Stomach smooth muscle (tissue), 2 donors: ENCODE measurements around the gene YPEL5.

Source experiments
- H3K27ac ChIP-seq: one replicate; pipeline ENCODE4 v1.7.0; 2013; ENCODE audit warnings: mild to moderate bottlenecking, low read length, inconsistent platforms
- H3K27me3 ChIP-seq, 2 donors: one replicate each; pipeline ENCODE4 v1.7.0; 2013; ENCODE audit warnings: low read length in 2 of 2; ENCODE audit not compliant: insufficient read depth in 2 of 2, control insufficient read depth in 1 of 2
- H3K36me3 ChIP-seq, 2 donors: one replicate each; pipeline ENCODE4 v1.7.0; 2013; ENCODE audit warnings: low read length in 2 of 2; ENCODE audit not compliant: control insufficient read depth in 2 of 2, insufficient read depth in 2 of 2
- H3K4me1 ChIP-seq: one replicate; pipeline ENCODE4 v1.7.0; 2013; ENCODE audit warnings: low read length; ENCODE audit not compliant: control insufficient read depth, insufficient read depth
- H3K4me3 ChIP-seq, 2 donors: one replicate each; pipeline ENCODE4 v1.7.0; 2013; ENCODE audit warnings: low read length in 2 of 2
- H3K9ac ChIP-seq, 2 donors: one replicate each; pipeline ENCODE4 v1.7.0; 2013; ENCODE audit warnings: low read length in 2 of 2, mild to moderate bottlenecking in 1 of 2
- H3K9me3 ChIP-seq, 2 donors: one replicate each; pipeline ENCODE4 v1.7.0; 2013; ENCODE audit warnings: low read length in 2 of 2; ENCODE audit not compliant: control insufficient read depth in 2 of 2
- donor health status: healthy.
- donor health status: Pancreatic carcinoma.

The YPEL5 gene

DNA sequence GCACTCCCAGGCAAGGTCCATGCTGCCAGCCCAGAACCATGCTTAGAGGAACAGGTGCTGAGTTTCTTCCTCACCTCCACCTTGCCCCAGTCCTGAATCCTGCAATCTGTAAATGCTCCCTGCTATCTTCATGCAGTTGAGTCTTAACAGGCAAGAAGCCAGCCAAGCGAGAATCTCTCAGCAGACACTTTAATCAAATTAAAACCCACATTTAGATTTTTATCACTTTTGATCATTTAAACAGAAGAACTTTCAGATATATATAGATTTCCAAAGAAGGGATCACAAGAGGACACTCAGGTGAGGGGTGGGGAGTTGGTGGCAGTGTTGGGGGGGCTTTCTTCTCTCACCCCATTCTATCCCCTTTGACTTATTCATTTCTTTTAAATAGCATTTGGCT lies 58.6 kb downstream of the YPEL5 start:
- Histone ChIP-seq H3K27ac (no peak overlapping the region), H3K36me3 (no peaks in the 10 kb centered on the region), H3K4me1 (peaks cover 7% of the 10 kb centered on the region), H3K9ac (no peak overlapping the region), H3K4me3 (no peak overlapping the region), H3K27me3 (no peaks in the 10 kb centered on the region), H3K9me3 (no peaks in the 10 kb centered on the region)

DNA sequence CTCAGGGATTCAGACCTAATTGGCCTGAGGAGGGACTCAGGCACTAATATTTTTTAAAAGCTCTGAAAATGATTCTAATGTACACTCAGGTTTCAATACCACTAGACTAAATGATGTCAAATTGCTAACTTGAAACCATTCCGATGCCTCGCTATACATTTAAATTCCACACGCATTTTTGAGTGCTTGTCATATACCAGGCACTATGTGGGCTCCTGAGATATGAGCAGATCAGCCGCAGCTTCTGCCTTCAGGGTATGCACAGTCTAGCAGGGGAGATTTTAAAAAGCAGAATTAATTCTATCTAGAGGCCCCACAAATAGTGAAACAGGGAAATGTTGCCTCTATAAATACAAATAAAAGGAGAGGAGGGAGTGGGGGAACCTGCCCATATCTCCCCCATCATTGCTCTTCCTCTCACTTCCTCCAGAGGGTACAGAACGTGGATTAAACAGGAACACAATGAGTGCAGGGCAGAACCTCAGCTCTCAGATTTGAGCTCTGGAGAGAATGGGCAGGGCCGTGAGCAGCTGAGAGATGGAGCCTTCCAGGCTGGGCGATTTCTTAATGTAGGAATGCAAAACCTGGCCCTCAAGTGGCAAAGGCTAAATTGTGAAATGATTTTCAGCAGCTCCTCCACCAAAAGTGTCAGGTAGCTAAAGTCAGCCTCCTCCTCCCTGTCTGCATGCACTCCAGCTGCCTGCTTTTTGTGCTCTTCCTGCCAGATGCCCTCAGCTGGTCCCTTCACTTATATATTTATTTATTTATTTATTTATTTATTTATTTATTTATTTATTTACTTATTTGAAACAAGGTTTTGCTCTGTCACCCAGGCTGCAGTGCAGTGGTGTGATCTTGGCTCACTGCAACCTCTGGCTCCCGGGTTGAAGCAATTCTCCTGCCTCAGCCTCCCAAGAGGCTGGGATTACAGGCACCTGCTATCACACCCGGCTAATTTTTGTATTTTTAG lies 59.9 kb downstream of the YPEL5 start:
- no peaks in the 10 kb centered on the region for H3K9me3 ChIP-seq
- no peak overlapping the region for H3K4me3 ChIP-seq
- H3K4me1 ChIP-seq: peaks cover 7% of the 10 kb centered on the region
- no peak overlapping the region for H3K9ac ChIP-seq
- no peaks in the 10 kb centered on the region for H3K36me3 ChIP-seq
- H3K27me3 ChIP-seq: no peaks in the 10 kb centered on the region
- no peak overlapping the region for H3K27ac ChIP-seq

DNA sequence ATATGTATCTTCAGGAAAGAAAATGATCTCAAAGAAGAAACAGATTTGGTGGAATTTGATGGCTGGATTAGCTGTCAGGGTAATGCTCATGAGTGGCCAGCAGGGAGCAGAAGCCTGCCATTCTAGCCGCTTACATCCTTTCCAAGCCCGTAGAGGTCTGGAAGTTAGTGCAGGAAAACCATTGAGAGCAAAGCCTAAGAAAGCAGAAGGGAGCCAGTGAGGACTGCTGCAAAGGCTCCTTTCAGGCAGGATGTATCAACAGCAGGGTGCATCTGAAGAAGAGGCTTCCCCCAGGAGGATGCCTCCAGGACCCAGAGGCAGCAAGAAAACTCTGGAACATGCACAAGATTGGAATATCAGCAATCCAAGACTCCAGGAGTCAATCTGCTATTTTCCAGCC lies 61.6 kb downstream of the YPEL5 start:
- Histone ChIP-seq H3K27me3 (no peaks in the 10 kb centered on the region), H3K36me3 (no peaks in the 10 kb centered on the region), H3K27ac (no peak overlapping the region), H3K9ac (no peak overlapping the region), H3K4me1 (peaks cover 3% of the 10 kb centered on the region), H3K9me3 (no peaks in the 10 kb centered on the region), H3K4me3 (no peak overlapping the region)

DNA sequence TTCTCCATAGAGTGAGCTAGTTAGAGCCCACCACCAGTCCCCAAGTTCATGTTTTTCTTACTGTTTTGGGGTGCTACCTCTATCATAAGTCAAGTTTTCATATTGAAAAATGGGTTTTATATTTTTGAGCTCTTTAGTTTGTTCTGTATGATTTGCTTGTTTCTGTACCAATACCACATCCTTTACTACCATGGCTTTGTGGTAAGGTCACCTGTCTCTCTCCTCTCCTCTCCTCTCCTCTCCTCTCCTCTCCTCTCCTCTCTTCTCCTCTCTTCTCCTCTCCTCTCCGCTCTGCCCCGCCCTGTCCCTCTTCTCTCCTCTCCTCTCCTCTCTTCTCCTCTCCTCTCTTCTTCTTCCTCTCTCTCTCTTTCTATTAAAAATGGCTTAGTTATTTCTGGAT lies 62.4 kb downstream of the YPEL5 start:
- Histone ChIP-seq H3K4me3 (no peak overlapping the region), H3K36me3 (no peaks in the 10 kb centered on the region), H3K9me3 (no peaks in the 10 kb centered on the region), H3K4me1 (peaks cover 3% of the 10 kb centered on the region), H3K27me3 (no peaks in the 10 kb centered on the region), H3K27ac (no peak overlapping the region), H3K9ac (no peak overlapping the region)
